ENCODE measurements around the gene NHLRC1. TPM values are rescaled to one million over a fixed set of nuclear protein-coding genes. Genes with fewer than 3 reads are reported as not detected.
A peak's percentile ranks its signal among the peaks of the same experiment; 100 is the strongest.

Gene NHLRC1
- total and polyA plus RNA-seq, 2 of the 13 experiments (the other 11 are each of a cell fraction or from before 2014, with no cell fraction given), result 0.04 to 0.11 TPM

GRCh38 chr6:18155150-18155863 lies 32.8 kb upstream of the NHLRC1 start, which contains the start of gene KDM1B (continued):
- peak; percentile 83 for TF ChIP-seq ARID4A (CRISPR knock-in tag; IDR thresholded peaks at IDR 0.05; ENCODE audit: borderline replicate concordance)
- TF ChIP-seq RBM39 (IDR thresholded peaks at IDR 0.05; ENCODE audit: low read depth, low read length, poor library complexity, severe bottlenecking), result peak; percentile 89
- TF ChIP-seq POLR2A (IDR thresholded peaks at IDR 0.05; ENCODE audit: insufficient read depth in 1 of 2, low read depth in 2 of 2, low read length in 2 of 2), result peak in 1 of 2 experiments; percentile 68; a peak in 1 of 4 replicates
- no peak for TF ChIP-seq MAFF (IDR thresholded peaks at IDR 0.05; ENCODE audit: low read depth, low read length)
- no peak for TF ChIP-seq SMARCC2 (IDR thresholded peaks at IDR 0.05)
- no peak; the same call in none of the 2 replicates for TF ChIP-seq KMT2A (CRISPR knock-in tag; IDR thresholded peaks at IDR 0.05)
- peak; percentile 37; the same call in 1 of the 2 replicates for TF ChIP-seq ZNF276 (CRISPR knock-in tag; IDR thresholded peaks at IDR 0.05; ENCODE audit: low read depth)
- peak; percentile 35; the same call in 1 of the 2 replicates for TF ChIP-seq ARNTL (CRISPR knock-in tag; IDR thresholded peaks at IDR 0.05)
- peak; percentile 19; the same call in 1 of the 2 replicates for TF ChIP-seq NFYB (CRISPR knock-in tag; IDR thresholded peaks at IDR 0.05)
- TF ChIP-seq ZNF407 (CRISPR knock-in tag; IDR thresholded peaks at IDR 0.05; ENCODE audit: not compliant biosample characterization), result no peak
- TF ChIP-seq ZNF720 (CRISPR knock-in tag; IDR thresholded peaks at IDR 0.05), result no peak
- no peak for TF ChIP-seq PBX3 (CRISPR knock-in tag; IDR thresholded peaks at IDR 0.05; ENCODE audit: borderline replicate concordance)
